LNCAP (cell line): ENCODE data around the gene PPP4R1.
A peak's percentile ranks its signal among the peaks of the same experiment; 100 is the strongest.

Source experiments
- CTCF ChIP-seq: fragments of 450-650 bp; IDR thresholded peaks from 2 replicates; pipeline ENCODE4 v1.5.1; 2017; ENCODE audit warnings: mild to moderate bottlenecking

PPP4R1 gene

GRCh38 chr18:9521770-9522169 lies 92.6 kb downstream of the PPP4R1 start:
- no peak for TF ChIP-seq CTCF

DNA sequence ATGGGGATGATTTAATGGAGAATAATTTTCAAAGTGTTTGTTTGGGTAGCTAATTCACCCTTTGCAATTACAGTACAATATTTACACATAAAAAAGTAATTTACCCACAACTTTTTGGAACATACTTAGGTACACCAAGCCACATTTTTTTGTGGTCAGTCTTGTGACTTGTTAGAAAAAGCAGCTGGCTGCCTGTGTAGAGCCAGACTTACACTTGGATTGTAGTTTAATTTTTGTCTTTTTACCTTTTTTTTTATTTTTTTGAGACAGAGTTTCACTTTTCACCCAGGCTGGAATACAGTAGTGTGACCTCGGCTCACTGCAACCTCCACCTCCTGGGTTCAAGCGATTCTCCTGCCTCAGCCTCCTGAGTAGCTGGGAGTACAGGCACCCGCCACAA lies 93.7 kb downstream of the PPP4R1 start:
- TF ChIP-seq CTCF = no peak

- TF ChIP-seq CTCF = no peak
These were observed 95.0 kb downstream of the PPP4R1 start for GRCh38 chr18:9519399-9519798.

- no peak for TF ChIP-seq CTCF
These were observed 96.5 kb downstream of the PPP4R1 start for GRCh38 chr18:9517869-9518268.

DNA sequence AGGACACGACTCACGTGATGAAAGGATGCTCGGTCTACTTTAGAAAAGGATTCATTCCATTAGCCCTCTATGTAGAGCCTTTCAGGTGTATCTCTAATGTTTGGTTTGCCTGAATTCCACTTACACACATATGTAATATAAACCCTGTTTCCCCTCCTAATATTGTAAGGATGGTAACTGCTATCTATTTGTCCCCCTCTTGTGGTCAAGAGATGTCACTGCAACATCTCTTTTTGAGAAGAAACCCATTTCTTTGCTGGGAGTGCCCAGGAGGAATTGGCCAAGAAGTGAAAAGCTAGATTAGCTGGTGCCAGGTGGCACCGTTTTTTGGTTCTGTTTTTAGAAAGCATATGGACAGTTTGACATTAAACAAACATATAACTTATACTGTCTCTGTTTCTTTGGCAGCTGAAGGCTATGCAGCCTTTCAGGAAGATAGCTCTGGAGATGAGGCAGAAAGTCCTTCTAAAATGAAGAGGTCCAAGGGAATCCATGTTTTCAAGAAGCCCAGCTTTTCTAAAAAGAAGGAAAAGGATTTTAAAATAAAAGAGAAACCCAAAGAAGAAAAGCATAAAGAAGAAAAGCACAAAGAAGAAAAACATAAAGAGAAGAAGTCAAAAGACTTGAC lies 97.8 kb downstream of the PPP4R1 start:
- TF ChIP-seq CTCF = peak; percentile 97

DNA sequence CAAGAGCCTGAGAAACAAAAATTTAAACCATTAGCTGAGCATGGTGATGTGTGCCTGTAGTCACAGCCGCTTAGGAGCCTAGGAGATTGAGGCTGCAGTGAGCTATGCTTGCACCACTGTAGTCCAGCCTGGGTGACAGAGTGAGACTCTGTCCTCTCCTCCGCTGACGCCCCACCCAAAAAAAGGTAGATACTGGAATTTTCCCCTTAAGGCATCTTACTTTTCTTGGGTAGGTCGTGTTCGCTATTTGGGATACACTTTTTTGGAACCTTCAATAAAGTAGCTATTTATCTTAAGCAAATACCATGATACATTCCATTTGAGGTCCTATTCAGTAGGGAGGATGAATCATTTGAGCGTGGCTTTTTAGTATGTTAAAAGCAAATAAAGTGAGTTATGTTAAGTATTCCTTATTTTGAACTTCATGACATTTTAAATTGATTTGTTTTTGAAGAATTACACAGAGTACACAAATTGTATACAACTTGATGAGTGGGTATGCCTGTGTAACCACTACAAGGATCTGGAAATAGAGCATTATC lies 100.3 kb downstream of the PPP4R1 start:
- no peak for TF ChIP-seq CTCF

GRCh38 chr18:9508446-9509025 lies 105.8 kb downstream of the PPP4R1 start:
- TF ChIP-seq CTCF = no peak
